GM18520 (cell line): ENCODE results near the gene VANGL1.

ENCODE experiments used
- ATAC-seq: cut with Tn5 transposase; IDR thresholded peaks from one replicate; pipeline ENCODE4 v1.9.1; 2021; ENCODE audit not compliant: unreplicated experiment

The VANGL1 gene

DNA sequence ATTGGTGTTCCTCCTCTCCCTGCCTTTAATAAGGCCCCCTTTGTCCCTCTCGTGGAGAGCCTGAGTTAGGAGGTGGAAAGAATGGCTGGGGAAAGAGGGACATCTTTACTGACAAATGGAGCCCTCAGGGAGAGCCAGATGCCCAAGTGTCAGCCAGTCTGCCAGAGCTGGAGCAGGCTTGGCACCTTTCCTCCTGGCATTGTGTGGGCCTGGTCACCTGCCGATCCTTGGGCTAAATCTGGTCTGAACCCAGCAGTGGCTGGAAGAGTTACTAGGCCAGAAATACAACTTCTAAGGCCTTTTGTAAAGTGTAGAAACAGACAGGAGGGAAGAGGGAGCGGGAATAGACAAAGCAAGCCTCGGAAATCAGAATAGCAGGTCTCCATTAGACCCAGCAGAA is 24.9 kb downstream of the VANGL1 start:
- ATAC-seq: no peak

- no peak for ATAC-seq
Observed at GRCh38 chr1:115668579-115668978, 26.8 kb downstream of the VANGL1 start.

- ATAC-seq: no peak
Observed at GRCh38 chr1:115669002-115669673, 27.4 kb downstream of the VANGL1 start.

DNA sequence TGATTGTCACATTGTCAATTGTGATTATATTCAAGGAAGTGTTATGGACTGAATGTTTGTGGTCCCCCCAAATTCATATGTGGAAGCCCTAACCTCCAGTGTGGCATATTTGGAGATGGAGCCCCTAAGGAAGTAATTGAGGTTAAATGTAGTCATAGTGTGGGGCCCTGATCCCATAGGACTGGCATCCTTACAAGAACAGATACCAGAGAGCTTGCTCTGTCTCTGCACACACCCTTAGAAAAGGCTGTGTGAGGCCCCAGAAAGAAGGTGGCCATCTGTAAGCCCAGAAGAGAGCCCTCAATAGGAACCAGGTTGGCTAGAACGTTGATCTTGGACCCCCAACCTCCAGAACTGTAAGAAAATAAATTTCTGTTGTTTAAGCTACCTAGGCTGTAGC is 28.1 kb downstream of the VANGL1 start:
- ATAC-seq: no peak

GRCh38 chr1:115670476-115671175 is 28.9 kb downstream of the VANGL1 start:
- ATAC-seq: no peak

DNA sequence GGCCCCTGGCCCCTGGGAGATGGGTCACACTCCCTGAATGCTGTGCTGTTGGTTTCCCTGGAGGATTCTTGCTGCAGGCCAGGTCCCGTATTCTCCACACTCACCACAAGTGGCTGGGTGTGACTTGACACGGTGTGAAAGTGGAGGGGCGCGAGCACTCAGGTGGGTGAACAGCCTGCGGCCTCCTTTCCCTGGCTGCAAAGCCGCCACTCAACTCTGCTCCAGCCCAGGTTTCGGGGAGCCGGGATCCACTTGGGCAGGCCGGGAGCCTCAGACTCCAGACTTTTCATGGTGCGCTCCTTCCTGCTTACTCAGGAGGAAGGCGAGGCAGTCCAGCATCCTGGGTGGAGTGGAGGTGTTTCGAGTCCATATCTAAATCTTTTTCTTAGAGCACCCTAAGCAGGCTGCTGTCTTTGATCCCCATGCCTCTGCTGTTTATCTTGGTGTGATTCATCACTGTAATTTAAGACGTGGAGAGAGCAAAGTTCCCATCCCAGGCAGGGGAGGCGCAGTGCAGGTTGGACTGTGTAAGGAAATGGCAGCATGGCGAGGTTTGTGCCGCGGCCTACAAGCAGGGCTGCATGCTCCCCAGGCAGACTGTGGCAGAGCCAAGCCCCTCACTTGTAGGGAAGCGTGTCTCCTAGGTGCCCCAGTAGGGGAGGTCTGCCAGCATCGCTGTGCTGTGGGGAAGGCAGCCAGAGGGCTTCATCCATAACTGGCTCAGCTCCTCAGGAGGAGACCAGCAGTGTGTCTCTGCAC is 29.6 kb downstream of the VANGL1 start:
- ATAC-seq: no peak

GRCh38 chr1:115672224-115673009 is 30.6 kb downstream of the VANGL1 start:
- ATAC-seq: no peak

DNA sequence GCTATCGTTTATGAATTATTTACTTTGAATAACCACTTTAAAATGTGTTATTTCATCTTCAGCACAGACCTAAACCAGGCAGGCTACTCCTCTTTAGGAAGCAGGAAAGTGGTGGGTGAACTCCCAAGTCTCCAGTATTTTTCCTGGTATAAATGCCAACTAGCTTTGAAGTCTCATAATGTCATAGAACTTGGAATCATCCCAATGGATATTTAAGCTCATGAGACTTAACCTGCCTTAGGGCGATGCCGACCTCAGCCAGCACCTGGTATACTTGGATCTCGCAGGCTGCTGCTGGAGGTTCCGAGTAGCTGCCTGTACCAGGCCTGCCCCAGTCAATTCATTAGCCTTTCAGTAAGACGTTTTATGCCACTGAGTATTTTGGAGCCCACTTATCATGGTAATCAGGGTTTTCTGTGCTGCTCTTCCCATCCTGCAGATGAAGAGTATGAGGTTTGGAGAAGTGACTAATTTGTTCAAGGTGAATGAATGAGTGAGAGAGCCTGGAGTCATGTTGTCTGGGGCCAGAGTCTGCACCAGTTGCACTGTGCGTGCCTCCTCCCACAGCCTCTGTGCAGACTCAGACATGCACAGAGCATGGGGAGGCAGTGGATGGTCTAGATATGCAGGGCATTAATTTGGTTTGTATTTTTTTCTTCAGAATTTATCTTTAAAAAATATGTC is 34.9 kb downstream of the VANGL1 start:
- no peak for ATAC-seq

GRCh38 chr1:115677182-115677555 is 35.4 kb downstream of the VANGL1 start:
- no peak for ATAC-seq

GRCh38 chr1:115677565-115677964 is 35.8 kb downstream of the VANGL1 start:
- no peak for ATAC-seq

GRCh38 chr1:115678141-115678540 is 36.4 kb downstream of the VANGL1 start:
- no peak for ATAC-seq

DNA sequence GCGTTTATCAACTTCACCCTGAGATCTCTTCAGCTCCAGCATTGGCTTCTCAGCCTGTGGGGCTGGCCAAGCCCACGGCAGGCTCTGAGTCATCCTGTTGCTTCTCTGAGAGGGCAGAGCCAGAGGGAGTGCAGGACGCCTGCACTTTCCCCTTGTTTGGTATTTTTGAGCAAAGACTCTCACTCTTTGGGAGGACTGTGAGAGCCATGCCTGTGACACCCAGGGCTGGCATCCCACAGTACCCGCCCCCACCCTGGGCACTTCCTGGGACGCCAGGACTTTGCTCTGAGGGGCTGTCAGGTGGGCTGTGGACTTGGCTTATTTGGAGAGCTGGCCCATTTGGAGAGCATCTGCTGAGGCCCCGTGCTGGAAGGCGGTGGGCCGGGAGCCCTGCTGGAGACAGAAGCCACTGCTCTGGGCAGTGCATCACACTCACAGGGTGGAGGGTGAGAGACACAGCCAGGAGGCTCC is 37.4 kb downstream of the VANGL1 start:
- no peak for ATAC-seq

DNA sequence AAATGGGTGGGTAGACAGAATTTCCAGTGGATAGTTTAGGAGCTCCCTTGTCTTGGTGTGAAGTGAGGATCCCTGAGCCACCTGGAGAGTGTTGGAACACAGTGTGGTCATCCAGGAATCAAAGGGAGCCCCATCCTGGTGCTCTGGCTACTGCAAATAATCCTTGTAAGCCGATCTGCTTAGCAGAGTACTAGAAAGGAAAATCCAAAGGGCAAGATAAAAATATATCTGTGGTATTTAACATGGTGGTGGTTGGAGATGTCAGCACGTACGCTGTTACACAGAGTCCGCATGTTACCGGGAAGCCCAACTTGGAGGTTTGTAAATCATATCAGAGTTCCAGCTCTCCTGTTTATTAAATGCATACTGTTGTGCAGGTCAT is 39.0 kb downstream of the VANGL1 start:
- ATAC-seq: no peak

DNA sequence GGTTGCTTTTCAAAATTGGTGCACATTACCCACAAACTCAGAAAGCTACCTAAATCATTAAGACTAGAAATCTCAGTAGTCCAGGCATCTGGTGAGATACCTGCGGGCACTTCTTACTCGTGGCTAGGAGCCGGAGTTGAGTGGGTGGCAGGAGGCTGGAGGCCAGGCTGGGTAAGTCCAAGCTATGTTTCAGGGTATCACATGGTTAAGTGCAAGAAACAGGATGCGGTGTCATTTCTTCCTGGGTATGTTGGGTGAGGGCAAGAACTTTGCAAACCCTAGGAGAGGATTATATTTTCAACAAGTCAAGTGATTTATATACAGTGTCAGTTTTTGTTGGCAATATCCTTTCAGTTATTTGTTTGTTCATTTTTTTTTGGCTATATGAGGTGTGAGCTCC is 41.0 kb downstream of the VANGL1 start:
- no peak for ATAC-seq

DNA sequence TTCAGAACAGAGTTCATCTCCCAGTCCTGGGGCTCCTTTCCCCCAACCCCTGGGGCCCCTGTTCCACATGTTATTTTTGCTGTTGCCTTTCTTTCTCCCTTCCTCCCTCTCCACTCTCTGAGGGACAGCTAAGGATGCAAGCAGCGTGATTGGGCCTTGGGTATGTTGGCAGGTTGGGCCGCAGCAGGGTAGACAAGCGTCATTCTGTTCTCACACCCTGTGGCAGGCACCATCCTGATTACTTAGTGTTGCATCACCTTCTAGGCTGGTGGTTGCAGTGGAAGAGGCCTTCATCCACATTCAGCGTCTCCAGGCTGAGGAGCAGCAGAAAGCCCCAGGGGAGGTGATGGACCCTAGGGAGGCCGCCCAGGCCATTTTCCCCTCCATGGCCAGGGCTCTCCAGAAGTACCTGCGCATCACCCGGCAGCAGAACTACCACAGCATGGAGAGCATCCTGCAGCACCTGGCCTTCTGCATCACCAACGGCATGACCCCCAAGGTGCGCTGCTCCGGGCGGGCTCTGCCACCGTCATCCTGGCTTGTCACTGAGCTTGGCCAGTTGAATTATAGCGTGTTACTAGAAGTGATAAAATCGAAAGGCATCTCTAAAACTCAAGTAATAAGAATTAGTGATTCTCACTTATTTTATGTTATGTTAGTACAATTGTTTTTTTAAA is 43.4 kb downstream of the VANGL1 start:
- no peak for ATAC-seq

DNA sequence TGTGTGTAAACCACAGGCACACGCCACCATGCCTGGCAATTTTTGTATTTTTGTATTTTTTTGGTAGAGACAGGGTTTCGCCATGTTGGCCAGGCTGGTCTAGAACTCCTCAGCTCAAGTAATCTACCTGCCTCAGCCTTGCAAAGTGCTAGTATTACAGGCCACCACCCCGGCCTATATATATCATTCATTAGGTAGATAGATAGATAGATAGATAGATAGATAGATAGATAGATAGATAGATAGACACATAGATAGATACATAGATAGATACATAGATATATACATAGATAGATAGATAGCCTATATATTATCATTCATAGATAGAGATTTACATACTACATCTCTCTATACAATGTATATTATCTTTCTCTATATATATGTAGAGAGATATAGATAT is 46.0 kb downstream of the VANGL1 start:
- no peak for ATAC-seq

DNA sequence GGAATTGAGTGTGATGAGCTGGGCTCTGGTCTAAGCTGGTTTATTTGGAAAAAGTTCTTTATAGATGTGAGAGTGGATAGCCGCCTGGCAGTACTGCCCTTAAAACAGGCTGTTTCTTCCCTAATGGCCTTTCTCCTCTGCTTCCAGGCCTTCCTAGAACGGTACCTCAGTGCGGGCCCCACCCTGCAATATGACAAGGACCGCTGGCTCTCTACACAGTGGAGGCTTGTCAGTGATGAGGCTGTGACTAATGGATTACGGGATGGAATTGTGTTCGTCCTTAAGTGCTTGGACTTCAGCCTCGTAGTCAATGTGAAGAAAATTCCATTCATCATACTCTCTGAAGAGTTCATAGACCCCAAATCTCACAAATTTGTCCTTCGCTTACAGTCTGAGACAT is 49.2 kb downstream of the VANGL1 start:
- no peak for ATAC-seq

DNA sequence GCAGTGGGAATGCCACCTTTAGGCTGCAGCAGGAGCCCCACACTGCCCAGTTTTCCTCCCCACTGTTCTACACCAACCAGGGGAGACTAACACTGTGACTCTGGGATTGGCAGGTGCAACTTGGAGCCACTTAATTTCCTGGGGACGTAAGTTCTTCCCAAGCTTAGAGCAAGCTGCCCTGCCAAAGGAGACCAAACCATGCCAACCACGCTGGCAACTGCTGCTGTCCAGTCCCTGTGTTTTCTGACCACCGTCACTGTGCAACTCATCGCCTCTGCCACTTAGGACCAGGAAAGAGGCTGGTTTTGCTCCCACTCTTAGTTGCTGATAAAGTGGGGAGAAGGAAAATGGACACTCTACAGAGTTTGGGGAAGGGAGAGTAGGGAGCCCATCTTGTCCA is 50.5 kb downstream of the VANGL1 start:
- ATAC-seq: no peak

DNA sequence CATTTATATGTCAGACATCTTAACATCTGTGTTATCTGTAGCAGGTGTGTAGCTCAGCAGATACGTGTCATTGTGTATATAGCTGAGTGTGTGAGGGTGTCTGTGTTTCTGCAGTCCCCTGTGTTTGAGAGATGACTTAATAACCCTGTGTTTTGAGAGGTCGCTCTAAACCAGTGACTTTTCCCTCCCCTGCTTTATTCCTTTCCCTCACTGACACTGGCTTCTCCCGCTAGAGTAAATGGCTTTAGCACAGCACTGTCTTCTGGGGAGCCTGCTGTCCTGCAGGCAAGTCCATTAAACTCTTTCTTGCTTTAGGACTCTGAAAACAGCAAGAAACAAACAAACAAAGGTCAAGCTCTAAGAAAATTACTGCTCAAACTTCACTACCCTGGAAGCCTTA is 53.0 kb downstream of the VANGL1 start:
- no peak for ATAC-seq

DNA sequence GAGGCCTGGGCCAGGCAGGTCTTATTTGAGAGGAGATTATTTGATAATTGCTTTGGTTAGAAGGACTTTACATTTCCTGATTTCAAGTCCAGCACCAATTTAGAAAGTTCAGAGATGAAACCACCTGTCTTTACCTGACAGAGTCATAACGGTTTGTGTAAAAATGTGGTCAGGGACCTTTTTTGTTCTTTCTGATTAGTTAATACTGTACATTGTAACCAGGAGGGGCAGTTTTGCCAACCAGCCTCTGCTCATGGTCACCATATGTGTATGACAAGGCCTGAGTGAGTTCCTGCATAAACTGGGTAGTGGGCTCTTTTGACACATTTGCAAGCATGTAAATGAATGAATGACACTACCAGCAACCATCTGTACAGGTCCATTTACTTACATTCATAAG is 55.8 kb downstream of the VANGL1 start:
- ATAC-seq: no peak
